Ovary (tissue), 3 donors: ENCODE measurements around the gene ZNF76.

Experiments used
- EP300 ChIP-seq: sonication (generic); formaldehyde crosslinking; IDR thresholded peaks from one replicate; pipeline ENCODE4 v1.6.1; 2017; ENCODE audit warnings: antibody characterized with exemption
- TF ChIP-seq, protein P1 (sequence below), 3 donors: fragments of 450-650 bp in 2 of 3; fragments of 200-600 bp in 1 of 3; IDR thresholded peaks; one replicate each; pipeline versions ENCODE4 v1.5.1 to v1.8.0; 2016 to 2022; ENCODE audit warnings: antibody characterized with exemption in 3 of 3, mild to moderate bottlenecking in 1 of 3
- donor health status: DM: no; HTN: no; CAD: no.

DNA sequence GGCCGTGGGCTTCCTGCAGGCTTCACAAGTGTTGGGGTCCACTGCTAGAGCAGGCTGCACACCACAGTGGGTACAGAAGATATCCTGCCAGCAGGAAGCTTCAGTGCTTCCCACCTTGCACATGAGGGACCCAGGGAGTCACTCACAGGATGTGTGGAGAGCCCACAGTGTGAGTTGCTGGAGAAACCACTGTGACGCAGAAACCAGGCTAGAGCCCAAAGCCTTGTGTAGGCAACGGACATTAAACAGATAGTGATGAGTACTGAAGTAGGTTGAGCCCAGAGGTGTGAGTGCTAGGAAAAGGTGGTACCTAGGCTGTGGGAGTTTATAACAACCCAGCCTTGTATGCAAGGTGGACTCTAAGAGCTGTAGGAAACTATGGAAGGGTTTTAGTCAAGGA lies 19.2 kb downstream of the ZNF76 start:
- TF ChIP-seq EP300 = no peak
- TF ChIP-seq, protein P1, sequence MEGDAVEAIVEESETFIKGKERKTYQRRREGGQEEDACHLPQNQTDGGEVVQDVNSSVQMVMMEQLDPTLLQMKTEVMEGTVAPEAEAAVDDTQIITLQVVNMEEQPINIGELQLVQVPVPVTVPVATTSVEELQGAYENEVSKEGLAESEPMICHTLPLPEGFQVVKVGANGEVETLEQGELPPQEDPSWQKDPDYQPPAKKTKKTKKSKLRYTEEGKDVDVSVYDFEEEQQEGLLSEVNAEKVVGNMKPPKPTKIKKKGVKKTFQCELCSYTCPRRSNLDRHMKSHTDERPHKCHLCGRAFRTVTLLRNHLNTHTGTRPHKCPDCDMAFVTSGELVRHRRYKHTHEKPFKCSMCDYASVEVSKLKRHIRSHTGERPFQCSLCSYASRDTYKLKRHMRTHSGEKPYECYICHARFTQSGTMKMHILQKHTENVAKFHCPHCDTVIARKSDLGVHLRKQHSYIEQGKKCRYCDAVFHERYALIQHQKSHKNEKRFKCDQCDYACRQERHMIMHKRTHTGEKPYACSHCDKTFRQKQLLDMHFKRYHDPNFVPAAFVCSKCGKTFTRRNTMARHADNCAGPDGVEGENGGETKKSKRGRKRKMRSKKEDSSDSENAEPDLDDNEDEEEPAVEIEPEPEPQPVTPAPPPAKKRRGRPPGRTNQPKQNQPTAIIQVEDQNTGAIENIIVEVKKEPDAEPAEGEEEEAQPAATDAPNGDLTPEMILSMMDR (IDR thresholded peaks at IDR 0.05) = no peak
